Right lobe of liver (tissue), 4 donors: Measurements from ENCODE around the gene CACNA2D1.

Experiments used
- POLR2A ChIP-seq: fragments of 450-650 bp; IDR thresholded peaks from one replicate; pipeline ENCODE4 v1.6.1; 2017; ENCODE audit warnings: antibody characterized with exemption, mild to moderate bottlenecking
- TF ChIP-seq, protein P1 (sequence below), 4 donors: fragments of 200-600 bp in 3 of 4; fragments of 450-650 bp in 1 of 4; IDR thresholded peaks; one replicate each; pipeline versions ENCODE4 v1.5.1 to v1.8.0; 2016 to 2022; ENCODE audit warnings: antibody characterized with exemption in 4 of 4, mild to moderate bottlenecking in 2 of 4
- donor health status: DM: no; HTN: no; CAD: no.
- donor health status: DM: no; HTN: no; CAD: no.
- donor health status: DM: no; HTN: yes; CAD: no.

DNA sequence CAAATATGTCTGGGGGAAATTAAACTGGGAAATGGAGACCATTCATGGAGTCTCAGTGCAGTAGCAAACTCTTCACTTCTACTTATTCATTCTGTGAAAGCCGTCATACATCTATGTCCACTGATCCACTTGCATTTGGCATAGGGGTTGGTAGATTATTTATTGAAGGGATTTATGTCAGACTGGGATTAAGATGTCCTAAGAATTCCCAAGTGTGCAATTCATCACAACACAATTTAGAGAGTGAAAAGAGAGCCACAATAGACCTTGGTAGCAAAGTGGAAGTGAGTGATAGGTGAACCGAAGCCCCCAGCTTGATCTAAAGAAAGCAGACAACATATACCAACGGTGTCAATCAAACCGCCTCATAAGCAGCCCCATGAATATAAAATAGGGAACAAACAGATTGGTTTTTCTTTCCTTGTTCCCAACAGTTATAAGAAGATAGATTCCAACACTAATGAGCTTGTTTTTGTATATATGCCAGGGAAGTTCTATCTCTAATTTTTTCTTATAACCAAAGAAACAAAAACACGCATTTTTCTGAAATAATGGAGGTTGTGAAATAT, 234.3 kb downstream of the CACNA2D1 start:
- TF ChIP-seq POLR2A, result no peak
- TF ChIP-seq, protein P1, sequence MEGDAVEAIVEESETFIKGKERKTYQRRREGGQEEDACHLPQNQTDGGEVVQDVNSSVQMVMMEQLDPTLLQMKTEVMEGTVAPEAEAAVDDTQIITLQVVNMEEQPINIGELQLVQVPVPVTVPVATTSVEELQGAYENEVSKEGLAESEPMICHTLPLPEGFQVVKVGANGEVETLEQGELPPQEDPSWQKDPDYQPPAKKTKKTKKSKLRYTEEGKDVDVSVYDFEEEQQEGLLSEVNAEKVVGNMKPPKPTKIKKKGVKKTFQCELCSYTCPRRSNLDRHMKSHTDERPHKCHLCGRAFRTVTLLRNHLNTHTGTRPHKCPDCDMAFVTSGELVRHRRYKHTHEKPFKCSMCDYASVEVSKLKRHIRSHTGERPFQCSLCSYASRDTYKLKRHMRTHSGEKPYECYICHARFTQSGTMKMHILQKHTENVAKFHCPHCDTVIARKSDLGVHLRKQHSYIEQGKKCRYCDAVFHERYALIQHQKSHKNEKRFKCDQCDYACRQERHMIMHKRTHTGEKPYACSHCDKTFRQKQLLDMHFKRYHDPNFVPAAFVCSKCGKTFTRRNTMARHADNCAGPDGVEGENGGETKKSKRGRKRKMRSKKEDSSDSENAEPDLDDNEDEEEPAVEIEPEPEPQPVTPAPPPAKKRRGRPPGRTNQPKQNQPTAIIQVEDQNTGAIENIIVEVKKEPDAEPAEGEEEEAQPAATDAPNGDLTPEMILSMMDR (IDR thresholded peaks at IDR 0.05), result no peak
